IMR-90 (cell line): ENCODE measurements around the gene RSBN1L. TPM values are rescaled to one million over a fixed set of nuclear protein-coding genes. Genes with fewer than 3 reads are reported as not detected.

ENCODE experiments used
- ATAC-seq: fragments of 200-7000 bp; cut with Tn5 transposase; 2 replicates; pipeline ENCODE4 v1.9.1; 2020; ENCODE audit warnings: low read depth, mild to moderate bottlenecking, moderate library complexity
- BruUV-seq: library from RNA; stranded (reverse); fragments of 400-500 nt; replicated peaks from 2 replicates; lab custom pipeline; 2021; lab: Mats Ljungman, UMichigan
- CTCF ChIA-PET: fragments of 300-600 bp; formaldehyde crosslinking; extraction: SDS; loops from one replicate; lab custom pipeline; 2021; ENCODE audit warnings: antibody characterized with exemption; lab: Yijun Ruan, JAX
- POLR2A ChIA-PET: fragments of 300-600 bp; sonication (Branson Sonifier 250); formaldehyde crosslinking; loops from one replicate; lab custom pipeline; 2022; ENCODE audit warnings: antibody characterized with exemption; ENCODE audit not compliant: unreplicated experiment; lab: Charles Lee
- DNase-seq: peaks from one replicate; pipeline ENCODE4 v3.0.0; 2013
- H2AFZ ChIP-seq: replicated peaks from 2 replicates; pipeline ENCODE3; 2013; ENCODE audit warnings: low read length, mild to moderate bottlenecking; ENCODE audit not compliant: poor library complexity
- H2AK5ac ChIP-seq: 2 replicates; pipeline ENCODE4 v1.6.1; 2013; ENCODE audit warnings: low read depth, low read length, inconsistent platforms
- H2AK9ac ChIP-seq: replicated peaks from 2 replicates; pipeline ENCODE3; 2013; ENCODE audit warnings: mild to moderate bottlenecking, low read depth, low read length, moderate library complexity; ENCODE audit not compliant: poor library complexity
- H2BK120ac ChIP-seq: 2 replicates; pipeline ENCODE4 v1.6.1; 2013; ENCODE audit warnings: low read depth, low read length, inconsistent platforms
- H2BK15ac ChIP-seq: 3 replicates; pipeline ENCODE4 v1.6.1; 2013; ENCODE audit warnings: low read depth, low read length, inconsistent platforms
- H2BK20ac ChIP-seq: 2 replicates; pipeline ENCODE4 v1.6.1; 2013; ENCODE audit warnings: low read depth, mild to moderate bottlenecking, inconsistent platforms, low read length, moderate library complexity
- H2BK5ac ChIP-seq: 2 replicates; pipeline ENCODE4 v1.6.1; 2013; ENCODE audit warnings: mild to moderate bottlenecking, low read depth, low read length, inconsistent platforms; ENCODE audit not compliant: poor library complexity, severe bottlenecking
- H3K14ac ChIP-seq: replicated peaks from 2 replicates; pipeline ENCODE4 v1.6.1; 2013; ENCODE audit warnings: low read depth, low read length, inconsistent platforms
- H3K18ac ChIP-seq: 2 replicates; pipeline ENCODE4 v1.6.1; 2013; ENCODE audit warnings: low read depth, low read length, control low read depth
- H3K23ac ChIP-seq: 2 replicates; pipeline ENCODE4 v1.6.1; 2013; ENCODE audit warnings: low read depth, low read length, inconsistent platforms
- H3K27ac ChIP-seq: 2 replicates; pipeline ENCODE4 v1.5.1; 2013; ENCODE audit warnings: mild to moderate bottlenecking, control low read depth, low read length; ENCODE audit not compliant: insufficient read depth
- H3K27me3 ChIP-seq: 2 replicates; pipeline ENCODE4 v1.6.1; 2013; ENCODE audit warnings: low read length; ENCODE audit not compliant: control insufficient read depth, insufficient read depth
- H3K36me3 ChIP-seq: 2 replicates; pipeline ENCODE4 v1.6.1; 2013; ENCODE audit warnings: low read length, mixed read lengths; ENCODE audit not compliant: control insufficient read depth, insufficient read depth
- H3K4ac ChIP-seq: 2 replicates; pipeline ENCODE4 v1.6.1; 2013; ENCODE audit warnings: low read depth, low read length, inconsistent platforms
- H3K4me1 ChIP-seq: 2 replicates; pipeline ENCODE4 v1.6.1; 2013; ENCODE audit warnings: low read length, mixed read lengths; ENCODE audit not compliant: control insufficient read depth, insufficient read depth
- H3K4me2 ChIP-seq: 2 replicates; pipeline ENCODE4 v1.6.1; 2013; ENCODE audit warnings: low read depth, mild to moderate bottlenecking, control low read depth, low read length, moderate library complexity
- H3K4me3 ChIP-seq: 2 replicates; pipeline ENCODE4 v1.5.1; 2013; ENCODE audit warnings: low read depth, mild to moderate bottlenecking, control low read depth, low read length, moderate library complexity; ENCODE audit not compliant: insufficient read depth
- H3K56ac ChIP-seq: 2 replicates; pipeline ENCODE4 v1.6.1; 2013; ENCODE audit warnings: low read length, inconsistent platforms; ENCODE audit not compliant: insufficient read depth; ENCODE audit errors: extremely low read depth
- H3K79me1 ChIP-seq, 2 experiments: 2 replicates each; pipeline ENCODE4 v1.6.1; 2013; ENCODE audit warnings: low read length in 2 of 2, inconsistent platforms in 1 of 2, low read depth in 1 of 2
- H3K9ac ChIP-seq: 2 replicates; pipeline ENCODE4 v1.6.1; 2013; ENCODE audit warnings: low read depth, low read length, control low read depth
- H3K9me1 ChIP-seq: 2 replicates; pipeline ENCODE4 v1.6.1; 2013; ENCODE audit warnings: low read length, inconsistent platforms; ENCODE audit not compliant: insufficient read depth
- H3K9me3 ChIP-seq: 2 replicates; pipeline ENCODE4 v1.6.1; 2013; ENCODE audit warnings: low read length; ENCODE audit not compliant: control insufficient read depth, insufficient read depth
- H4K20me1 ChIP-seq: 2 replicates; pipeline ENCODE4 v1.6.1; 2013; ENCODE audit warnings: low read length, inconsistent platforms; ENCODE audit not compliant: insufficient read depth
- H4K5ac ChIP-seq: 2 replicates; pipeline ENCODE4 v1.6.1; 2013; ENCODE audit warnings: mild to moderate bottlenecking, low read depth, low read length, control low read depth
- H4K8ac ChIP-seq, 2 experiments: 2 replicates each; pipeline ENCODE4 v1.6.1; 2013; ENCODE audit warnings: low read depth in 2 of 2, low read length in 2 of 2, control low read depth in 1 of 2, inconsistent platforms in 1 of 2
- H4K91ac ChIP-seq: 2 replicates; pipeline ENCODE4 v1.6.1; 2013; ENCODE audit warnings: low read depth, low read length, inconsistent platforms; ENCODE audit not compliant: insufficient read depth
- BHLHE40 ChIP-seq: fragments of 150-350 bp; IDR thresholded peaks from 2 replicates; pipeline ENCODE4 v1.6.1; 2016; ENCODE audit warnings: mild to moderate bottlenecking, low read depth, low read length
- CEBPB ChIP-seq: IDR thresholded peaks from 2 replicates; pipeline ENCODE4 v1.6.1; 2012; ENCODE audit warnings: low read depth, low read length, improper control_type of control experiment
- CHD1 ChIP-seq: IDR thresholded peaks from 2 replicates; pipeline ENCODE4 v1.6.1; 2012; ENCODE audit warnings: low read depth, low read length, improper control_type of control experiment
- ELK1 ChIP-seq: fragments of 150-350 bp; IDR thresholded peaks from 2 replicates; pipeline ENCODE4 v1.6.1; 2016; ENCODE audit warnings: low read depth, mild to moderate bottlenecking, low read length, moderate library complexity, borderline replicate concordance
- FOS ChIP-seq: fragments of 150-350 bp; IDR thresholded peaks from 2 replicates; pipeline ENCODE4 v1.6.1; 2016; ENCODE audit warnings: low read depth, low read length
- MAFK ChIP-seq: IDR thresholded peaks from 2 replicates; pipeline ENCODE4 v1.6.1; 2012; ENCODE audit warnings: low read depth, low read length, improper control_type of control experiment
- MAZ ChIP-seq: IDR thresholded peaks from 2 replicates; pipeline ENCODE4 v1.6.1; 2012; ENCODE audit warnings: low read depth, mild to moderate bottlenecking, low read length, improper control_type of control experiment, moderate library complexity, borderline replicate concordance
- MXI1 ChIP-seq: IDR thresholded peaks from 2 replicates; pipeline ENCODE4 v1.6.1; 2012; ENCODE audit warnings: low read depth, mild to moderate bottlenecking, low read length, moderate library complexity, borderline replicate concordance
- NFE2L2 ChIP-seq: fragments of 150-350 bp; IDR thresholded peaks from 2 replicates; pipeline ENCODE4 v1.6.1; 2016; ENCODE audit warnings: low read depth, mild to moderate bottlenecking, low read length
- POLR2A ChIP-seq: IDR thresholded peaks from 2 replicates; pipeline ENCODE4 v1.6.1; 2012; ENCODE audit warnings: mild to moderate bottlenecking, low read depth, low read length
- RAD21 ChIP-seq: IDR thresholded peaks from 2 replicates; pipeline ENCODE4 v1.6.1; 2012; ENCODE audit warnings: low read length, improper control_type of control experiment
- RCOR1 ChIP-seq: IDR thresholded peaks from 2 replicates; pipeline ENCODE4 v1.6.1; 2012; ENCODE audit warnings: mild to moderate bottlenecking, low read length, improper control_type of control experiment; ENCODE audit not compliant: insufficient replicate concordance
- RFX5 ChIP-seq: IDR thresholded peaks from 2 replicates; pipeline ENCODE4 v1.8.0; 2012; ENCODE audit warnings: low read depth, mild to moderate bottlenecking, low read length, moderate library complexity
- SMC3 ChIP-seq: fragments of 150-350 bp; IDR thresholded peaks from 2 replicates; pipeline ENCODE4 v1.6.1; 2016; ENCODE audit warnings: low read depth, mild to moderate bottlenecking, antibody characterized with exemption, low read length, moderate library complexity
- WGBS, 2 experiments: methylation state at CpG; one replicate each; pipeline versions ENCODE4 v1.1.5 to v1.1.7; 2013; ENCODE audit warnings: missing lambda C conversion rate in 2 of 2; ENCODE audit not compliant: insufficient read length in 1 of 2; ENCODE audit errors: extremely low coverage in 2 of 2; 5-methylcytosine and 5-hydroxymethylcytosine counted together
- dilution Hi-C: fragments of 300-500 bp; cut with HindIII; formaldehyde crosslinking; loops from one replicate; pipeline ENCODE4 v1.14.3; 2018; ENCODE audit warnings: low sequenced_read_pairs; ENCODE audit not compliant: unreplicated experiment
- in situ Hi-C: fragments of 300-500 bp; cut with MboI; formaldehyde crosslinking; loops from 3 replicates; pipeline ENCODE4 v1.14.3; 2019; ENCODE audit warnings: low sequenced_read_pairs, inconsistent platforms, mixed read lengths
- intact Hi-C: fragments of 100-400 bp; cut with micrococcal nuclease; formaldehyde crosslinking; loops from 2 replicates; pipeline ENCODE4 v1.10.0; 2022
- polyA plus RNA-seq, 3 experiments: library from polyadenylated mRNA; depleted of rRNA; stranded (reverse); fragments of >200 nt; gene quantifications; 2 replicates each; pipeline ENCODE4 v1.2.3, GENCODE V29; 2012; ENCODE audit warnings: low replicate concordance in 1 of 3
- total RNA-seq: library from RNA; depleted of rRNA; stranded (reverse); fragments of >200 nt; gene quantifications from 2 replicates; pipeline ENCODE4 v1.2.3, GENCODE V29; 2012
- TF ChIP-seq, protein P1 (sequence below): conservative IDR thresholded peaks from 2 replicates; pipeline ENCODE4 v1.5.1; 2012; ENCODE audit warnings: mild to moderate bottlenecking, low read depth, low read length, improper control_type of control experiment
- TF ChIP-seq, protein P2 (sequence below): fragments of 150-350 bp; IDR thresholded peaks from 2 replicates; pipeline ENCODE4 v1.6.1; 2017; ENCODE audit warnings: mild to moderate bottlenecking, antibody characterized with exemption, low read length, low read depth

The RSBN1L gene
- total and polyA plus RNA-seq, 2 of the 4 experiments (the other 2 are of a cell fraction) = 7.8 to 14.7 TPM

DNA sequence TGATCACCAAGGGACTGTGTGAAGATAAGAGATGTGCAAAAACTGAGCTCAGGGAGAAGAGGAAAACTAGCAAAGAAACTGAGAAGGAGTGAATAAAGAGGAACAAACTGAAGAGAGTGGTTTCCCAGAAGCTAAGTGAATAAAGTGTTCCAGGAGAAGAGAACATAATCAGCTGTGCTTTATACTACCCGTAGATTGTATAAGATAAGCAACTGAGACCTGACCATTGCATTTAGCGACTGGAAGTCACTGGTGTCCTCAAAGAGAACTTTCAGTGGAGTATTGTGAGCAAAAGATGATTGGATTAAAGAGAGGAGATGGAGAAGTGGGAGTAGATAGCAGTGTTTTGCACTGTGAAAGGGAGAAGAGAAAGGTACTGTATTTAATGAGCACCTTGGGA lies 116.9 kb downstream of the RSBN1L start:
- 100% methylated on average over 2 of the region's 2 CpGs; no CpG with 5 or more reads in 1 of the 2 experiments for WGBS, 2 experiments
- TF ChIP-seq ELK1 = no peak
- no peak for TF ChIP-seq SMC3
- TF ChIP-seq FOS = no peak
- TF ChIP-seq RCOR1 = no peak
- TF ChIP-seq POLR2A = no peak
- no peak for TF ChIP-seq NFE2L2
- TF ChIP-seq MAZ = no peak
- TF ChIP-seq MAFK = no peak
- TF ChIP-seq, protein P1, sequence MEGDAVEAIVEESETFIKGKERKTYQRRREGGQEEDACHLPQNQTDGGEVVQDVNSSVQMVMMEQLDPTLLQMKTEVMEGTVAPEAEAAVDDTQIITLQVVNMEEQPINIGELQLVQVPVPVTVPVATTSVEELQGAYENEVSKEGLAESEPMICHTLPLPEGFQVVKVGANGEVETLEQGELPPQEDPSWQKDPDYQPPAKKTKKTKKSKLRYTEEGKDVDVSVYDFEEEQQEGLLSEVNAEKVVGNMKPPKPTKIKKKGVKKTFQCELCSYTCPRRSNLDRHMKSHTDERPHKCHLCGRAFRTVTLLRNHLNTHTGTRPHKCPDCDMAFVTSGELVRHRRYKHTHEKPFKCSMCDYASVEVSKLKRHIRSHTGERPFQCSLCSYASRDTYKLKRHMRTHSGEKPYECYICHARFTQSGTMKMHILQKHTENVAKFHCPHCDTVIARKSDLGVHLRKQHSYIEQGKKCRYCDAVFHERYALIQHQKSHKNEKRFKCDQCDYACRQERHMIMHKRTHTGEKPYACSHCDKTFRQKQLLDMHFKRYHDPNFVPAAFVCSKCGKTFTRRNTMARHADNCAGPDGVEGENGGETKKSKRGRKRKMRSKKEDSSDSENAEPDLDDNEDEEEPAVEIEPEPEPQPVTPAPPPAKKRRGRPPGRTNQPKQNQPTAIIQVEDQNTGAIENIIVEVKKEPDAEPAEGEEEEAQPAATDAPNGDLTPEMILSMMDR = no peak
- no peak for TF ChIP-seq CHD1
- TF ChIP-seq RFX5 = no peak
- TF ChIP-seq RAD21 = no peak
- no peak for TF ChIP-seq CEBPB
- TF ChIP-seq, protein P2, sequence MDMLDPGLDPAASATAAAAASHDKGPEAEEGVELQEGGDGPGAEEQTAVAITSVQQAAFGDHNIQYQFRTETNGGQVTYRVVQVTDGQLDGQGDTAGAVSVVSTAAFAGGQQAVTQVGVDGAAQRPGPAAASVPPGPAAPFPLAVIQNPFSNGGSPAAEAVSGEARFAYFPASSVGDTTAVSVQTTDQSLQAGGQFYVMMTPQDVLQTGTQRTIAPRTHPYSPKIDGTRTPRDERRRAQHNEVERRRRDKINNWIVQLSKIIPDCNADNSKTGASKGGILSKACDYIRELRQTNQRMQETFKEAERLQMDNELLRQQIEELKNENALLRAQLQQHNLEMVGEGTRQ = no peak
- no peak for TF ChIP-seq BHLHE40
- no peak for TF ChIP-seq MXI1

More for the DNA sequence above, 116.9 kb downstream of the RSBN1L start:
- Histone ChIP-seq H3K27me3 (no peaks in the 10 kb centered on the region), H3K14ac (peak overlapping the region; percentile 50; the same call in 1 of the 2 replicates), H3K56ac (no peak overlapping the region), H3K9me1 (no peaks in the 10 kb centered on the region; the same call in 1 of the 2 replicates), H2BK5ac (peak overlapping the region; percentile 34), H3K4ac (peak overlapping the region; percentile 1; the same call in 1 of the 2 replicates), H4K5ac (no peak overlapping the region), H2AK9ac (no peak overlapping the region), H4K91ac (no peak overlapping the region), H3K36me3 (no peaks in the 10 kb centered on the region), H4K20me1 (no peaks in the 10 kb centered on the region), H2BK20ac (0 out of 2 replicates have a peak overlapping the region, but pooled peaks have one; percentile 5), H3K18ac (peak overlapping the region; percentile 47; the same call in 1 of the 2 replicates), H2BK120ac (peak overlapping the region; percentile 32; the same call in 1 of the 2 replicates), H3K79me1 (peaks cover 19 to 37% of the 10 kb centered on the region in 2 experiments), H3K4me1 (peaks cover 7% of the 10 kb centered on the region), H3K4me2 (peak overlapping the region; percentile 16; the same call in 1 of the 2 replicates), H2AFZ (no peak overlapping the region), H3K9ac (no peak overlapping the region), H4K8ac (no peak overlapping the region), H3K4me3 (no peak overlapping the region), H3K9me3 (no peaks in the 10 kb centered on the region), H3K27ac (no peak overlapping the region), H2BK15ac (peak overlapping the region; percentile 50; the same call in 2 of the 3 replicates), H3K23ac (peak overlapping the region; percentile 1; the same call in 1 of the 2 replicates), H2AK5ac (no peak overlapping the region)
- DNase-seq (no peak), ATAC-seq (no peak)
- ChIA-PET CTCF (no interaction called here), POLR2A (no interaction called here)
- in situ Hi-C loops (no loop called here), intact Hi-C loops (no loop called here), dilution Hi-C loops (no loop called here)
- no TSS peak for BruUV-seq
